Fibroblast of mammary gland (primary cell): Measurements from ENCODE around the gene FBXL5.

Experiments used
- DNase-seq: peaks from one replicate; pipeline ENCODE4 v3.0.0-alpha.2; 2010; ENCODE audit warnings: low read depth
- H3K4me3 ChIP-seq: 2 replicates; pipeline ENCODE4 v1.5.1; 2011; ENCODE audit warnings: low read depth, mild to moderate bottlenecking, low read length, moderate library complexity; ENCODE audit not compliant: control insufficient read depth
- CTCF ChIP-seq: conservative IDR thresholded peaks from 2 replicates; pipeline ENCODE4 v1.5.1; 2011; ENCODE audit warnings: low read depth, low read length, inconsistent platforms; ENCODE audit not compliant: control insufficient read depth, insufficient read depth

Gene FBXL5

GRCh38 chr4:15575966-15576365 lies 79.2 kb downstream of the FBXL5 start:
- DNase-seq = no peak
- H3K4me3 ChIP-seq = no peak overlapping the region
- TF ChIP-seq CTCF = no peak

GRCh38 chr4:15569746-15570145 lies 85.4 kb downstream of the FBXL5 start:
- no peak for TF ChIP-seq CTCF
- no peak overlapping the region for H3K4me3 ChIP-seq
- DNase-seq = no peak

GRCh38 chr4:15568821-15569220 lies 86.3 kb downstream of the FBXL5 start:
- no peak overlapping the region for H3K4me3 ChIP-seq
- TF ChIP-seq CTCF = no peak
- DNase-seq = no peak

- no peak for TF ChIP-seq CTCF
- DNase-seq = no peak
- no peak overlapping the region for H3K4me3 ChIP-seq
These were observed 91.3 kb downstream of the FBXL5 start for GRCh38 chr4:15563871-15564270.

GRCh38 chr4:15562623-15563022 lies 92.5 kb downstream of the FBXL5 start:
- no peak for TF ChIP-seq CTCF
- no peak overlapping the region for H3K4me3 ChIP-seq
- no peak for DNase-seq

- no peak for DNase-seq
- TF ChIP-seq CTCF = no peak
These were observed 93.0 kb downstream of the FBXL5 start for GRCh38 chr4:15562114-15562513.

GRCh38 chr4:15558561-15558960 lies 96.6 kb downstream of the FBXL5 start:
- peak; percentile 8 for DNase-seq

More at GRCh38 chr4:15562114-15562513, 93.0 kb downstream of the FBXL5 start:
- H3K4me3 ChIP-seq = no peak overlapping the region

More at GRCh38 chr4:15558561-15558960, 96.6 kb downstream of the FBXL5 start:
- H3K4me3 ChIP-seq = no peak overlapping the region
- no peak for TF ChIP-seq CTCF
